ENCODE data around the gene CAMP. TPM values are rescaled to one million over a fixed set of nuclear protein-coding genes. Genes with fewer than 3 reads are reported as not detected.

Gene CAMP
- total RNA-seq, 120 experiments from 2014 or later: 0.88 TPM; not detected in 119

Small RNA genes within 50 kb of the gene (microRNA-seq; reads per million reads assigned to microRNA genes)
- gene MIR4443: 2.7 to 303 (median 20.6) reads per million in 43 experiments

Other genes with a start within 250 kb of the CAMP start
- gene MAP4, start 207.1 kb upstream of the CAMP start, total RNA-seq: 100 to 1,000 TPM; 325 to 757 (median 413) TPM
- gene CDC25A, start 35.1 kb upstream of the CAMP start, total RNA-seq: 1 to 10 TPM in 67 of 120 experiments, under 1 TPM in 53; 0.18 to 3.9 (median 1.1) TPM
- gene ZNF589, start 17.6 kb downstream of the CAMP start, total RNA-seq: 10 to 100 TPM; 15.7 to 37.4 (median 23.2) TPM
- 10 to 100 TPM; 10.3 to 28.1 (median 17.3) TPM for gene NME6, start 77.9 kb downstream of the CAMP start, total RNA-seq
- gene SPINK8, start 110.2 kb downstream of the CAMP start, total RNA-seq: 1 to 10 TPM in 12 of 120 experiments, not detected in 108; 1.3 to 3.6 (median 1.5) TPM
- gene FBXW12, start 148.7 kb downstream of the CAMP start, total RNA-seq: 1 to 10 TPM in 107 of 120 experiments, under 1 TPM in 13; 0.40 to 4.1 (median 1.8) TPM
- 100 to 1,000 TPM in 116 of 120 experiments, 10 to 100 TPM in 4; 88.5 to 492 (median 177) TPM for gene PLXNB1, start 206.6 kb downstream of the CAMP start, total RNA-seq
- 10 to 100 TPM in 60 of 120 experiments, 1 to 10 TPM in 60; 5.5 to 17.7 (median 10.0) TPM for gene CCDC51, start 216.6 kb downstream of the CAMP start, total RNA-seq
- 100 to 1,000 TPM; 127 to 251 (median 193) TPM for gene TMA7, start 216.8 kb downstream of the CAMP start, total RNA-seq
- gene ATRIP, start 223.2 kb downstream of the CAMP start, total RNA-seq: 10 to 100 TPM in 5 of 120 experiments, 1 to 10 TPM in 115; 3.5 to 10.4 (median 6.0) TPM